Stimulated activated CD4-positive, alpha-beta T cell treated with anti-CD3 and anti-CD28 coated beads, Interleukin-12 subunit alpha, Interleukin-12 subunit beta, amount 100 ng/mL, for 48 hours (primary cell): Measurements from ENCODE around the gene ELAVL1.
"Not testable (repeated sequence)": the region's sequence is repeated elsewhere in the genome, so short reads cannot be mapped to it uniquely, and the experiment has no call there.

Experiments used
- DNase-seq, 3 donors: peaks; one replicate each; pipeline ENCODE4 v3.0.0-alpha.2; 2020; ENCODE audit warnings: low read depth in 2 of 3, low spot score in 1 of 3

The ELAVL1 gene

DNA sequence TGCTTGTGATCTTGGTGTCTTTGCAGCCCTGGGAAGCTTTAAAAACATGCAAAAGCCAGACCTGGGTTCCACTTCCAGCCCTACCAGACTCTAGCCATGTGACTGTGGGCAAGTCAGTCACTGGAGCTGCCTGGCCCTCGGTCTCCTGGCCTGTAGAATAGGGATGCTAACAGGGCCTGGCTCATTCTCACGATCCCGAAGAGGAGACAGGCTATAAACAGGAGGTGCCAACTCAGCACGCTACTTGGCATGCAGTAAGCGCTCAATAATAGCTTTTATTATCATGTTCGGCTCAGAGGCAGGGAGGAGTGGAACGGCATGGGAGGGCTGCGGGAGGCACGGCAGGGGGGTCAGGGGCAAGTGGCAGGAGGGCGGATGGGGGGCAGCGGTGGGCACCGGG lies 81.2 kb downstream of the ELAVL1 start:
- DNase-seq: no peak

DNA sequence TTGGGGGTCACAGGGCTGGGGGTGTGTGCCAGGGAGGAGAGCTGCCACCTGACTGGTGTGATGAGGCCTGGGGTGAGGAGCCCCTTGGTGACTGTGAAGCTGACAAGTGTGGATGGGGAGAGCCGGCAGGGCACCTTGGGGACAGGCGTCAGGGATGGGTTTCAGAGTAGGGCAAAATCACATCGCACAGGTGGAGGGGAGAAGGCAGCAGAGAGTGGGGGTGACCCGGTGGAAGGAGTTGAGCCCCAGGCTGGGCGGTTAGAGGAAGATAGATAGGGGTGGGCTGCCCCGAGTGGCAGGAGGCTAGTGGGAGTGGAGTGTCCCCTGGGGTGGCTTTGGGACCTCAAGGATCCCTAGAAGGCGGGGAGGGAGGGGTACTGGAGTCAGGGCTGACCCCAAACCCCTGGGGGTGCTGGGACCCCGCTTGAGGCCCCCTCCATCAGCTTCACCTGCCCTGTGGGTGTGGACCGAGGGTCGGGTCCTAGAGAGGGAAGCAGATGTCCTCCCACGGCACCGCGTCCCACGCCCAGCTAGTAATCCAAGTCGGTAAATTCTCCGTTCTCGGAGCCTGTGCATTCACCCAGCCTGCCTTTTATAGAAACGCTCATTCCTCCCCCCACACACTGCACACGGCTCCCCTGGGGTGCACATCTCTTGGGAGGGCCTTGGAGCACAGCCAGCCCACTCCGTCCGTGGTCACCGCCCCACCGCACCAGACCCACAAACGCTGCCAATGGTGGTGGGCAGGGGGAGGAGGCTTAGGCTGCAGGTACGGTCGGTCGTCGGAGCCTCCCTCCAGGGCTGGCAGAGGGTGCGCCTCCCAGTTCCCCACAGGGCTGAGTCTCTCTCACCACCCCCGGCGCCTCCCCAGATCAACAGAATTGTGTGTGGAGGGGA lies 81.9 kb downstream of the ELAVL1 start:
- no peak for DNase-seq

DNA sequence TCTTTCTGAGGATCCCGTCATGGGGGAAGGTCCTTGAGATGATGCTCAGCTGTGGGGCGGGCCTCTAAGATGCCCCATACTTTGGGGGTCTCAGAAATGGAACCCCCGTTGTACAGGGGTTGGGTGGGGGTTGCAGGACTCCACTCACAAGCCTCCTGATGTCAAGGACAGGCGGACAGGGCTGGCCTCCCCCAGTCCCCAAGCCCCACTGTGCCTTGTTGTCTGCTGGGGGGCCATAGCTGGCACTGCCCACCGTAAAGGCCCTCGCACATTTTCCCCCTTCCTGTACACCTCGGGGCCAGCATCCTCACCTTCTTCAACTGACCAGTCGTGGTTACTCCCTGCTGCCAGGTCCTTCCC lies 82.6 kb downstream of the ELAVL1 start:
- DNase-seq: no peak

DNA sequence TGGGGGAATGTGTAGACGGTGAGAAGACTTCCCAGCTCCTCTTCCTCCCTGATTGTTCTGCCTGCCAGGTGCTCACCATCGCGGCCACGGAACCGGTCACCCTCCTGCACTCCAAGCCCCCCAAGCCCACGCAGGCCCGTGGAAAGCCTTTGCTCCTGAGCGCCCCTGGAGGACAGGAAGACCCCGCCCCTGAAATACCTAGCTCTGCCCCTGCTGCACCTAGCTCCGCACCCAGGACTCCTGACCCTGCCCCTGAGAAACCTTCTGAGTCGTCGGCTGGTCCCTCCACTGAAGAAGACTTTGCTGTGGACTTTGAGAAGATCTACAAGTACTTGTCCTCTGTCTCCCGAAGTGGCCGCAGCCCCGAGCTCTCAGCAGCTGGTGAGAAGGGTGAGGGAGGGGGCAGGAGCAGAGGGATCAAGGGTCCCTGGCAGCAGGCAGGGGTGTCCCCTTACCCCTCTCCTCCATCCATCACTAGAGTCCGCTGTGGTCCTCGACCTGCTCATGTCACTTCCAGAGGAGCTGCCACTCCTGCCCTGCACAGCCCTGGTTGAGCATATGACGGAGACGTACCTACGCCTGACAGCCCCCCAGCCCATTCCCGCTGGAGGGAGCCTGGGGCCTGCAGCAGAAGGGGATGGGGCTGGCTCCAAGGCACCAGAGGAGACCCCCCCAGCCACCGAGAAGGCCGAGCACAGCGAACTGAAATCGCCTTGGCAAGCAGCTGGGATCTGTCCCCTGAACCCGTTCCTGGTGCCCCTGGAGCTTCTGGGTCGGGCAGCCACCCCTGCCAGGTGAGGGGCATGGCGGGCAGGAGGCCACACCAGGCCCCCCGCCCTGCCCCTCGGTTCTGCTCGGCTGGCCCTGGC lies 83.2 kb downstream of the ELAVL1 start:
- no peak for DNase-seq

DNA sequence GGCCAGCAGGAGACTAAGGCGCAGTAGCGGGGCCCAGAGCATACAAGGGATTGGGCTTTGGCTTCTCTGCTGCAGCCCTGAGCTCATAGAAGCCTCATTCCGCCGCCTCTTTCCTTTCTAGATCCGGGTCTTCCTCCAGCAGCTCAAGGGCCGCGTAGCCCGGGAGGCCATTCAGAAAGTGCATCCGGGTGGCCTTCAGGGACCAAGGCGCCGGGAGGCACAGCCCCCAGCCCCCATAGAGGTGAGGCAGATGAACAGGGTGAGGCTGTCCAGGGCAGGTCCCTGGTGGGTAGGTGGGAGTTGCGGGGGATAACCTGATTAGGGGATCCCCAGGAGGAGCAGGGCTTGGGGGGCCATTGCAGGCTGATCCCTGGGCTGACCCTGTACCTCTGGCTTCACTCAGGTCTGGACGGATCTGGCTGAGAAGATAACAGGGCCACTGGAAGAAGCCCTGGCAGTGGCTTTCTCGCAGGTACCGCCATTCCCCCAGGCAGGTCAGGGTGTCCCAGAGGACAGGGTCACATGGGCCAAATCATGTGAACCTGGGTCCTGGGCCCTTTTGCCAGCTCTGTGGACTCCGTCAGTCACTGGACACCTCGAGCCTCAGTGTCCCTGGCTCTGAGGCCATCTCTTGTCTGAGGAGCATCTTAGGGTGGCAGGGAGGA lies 84.0 kb downstream of the ELAVL1 start:
- no peak for DNase-seq

DNA sequence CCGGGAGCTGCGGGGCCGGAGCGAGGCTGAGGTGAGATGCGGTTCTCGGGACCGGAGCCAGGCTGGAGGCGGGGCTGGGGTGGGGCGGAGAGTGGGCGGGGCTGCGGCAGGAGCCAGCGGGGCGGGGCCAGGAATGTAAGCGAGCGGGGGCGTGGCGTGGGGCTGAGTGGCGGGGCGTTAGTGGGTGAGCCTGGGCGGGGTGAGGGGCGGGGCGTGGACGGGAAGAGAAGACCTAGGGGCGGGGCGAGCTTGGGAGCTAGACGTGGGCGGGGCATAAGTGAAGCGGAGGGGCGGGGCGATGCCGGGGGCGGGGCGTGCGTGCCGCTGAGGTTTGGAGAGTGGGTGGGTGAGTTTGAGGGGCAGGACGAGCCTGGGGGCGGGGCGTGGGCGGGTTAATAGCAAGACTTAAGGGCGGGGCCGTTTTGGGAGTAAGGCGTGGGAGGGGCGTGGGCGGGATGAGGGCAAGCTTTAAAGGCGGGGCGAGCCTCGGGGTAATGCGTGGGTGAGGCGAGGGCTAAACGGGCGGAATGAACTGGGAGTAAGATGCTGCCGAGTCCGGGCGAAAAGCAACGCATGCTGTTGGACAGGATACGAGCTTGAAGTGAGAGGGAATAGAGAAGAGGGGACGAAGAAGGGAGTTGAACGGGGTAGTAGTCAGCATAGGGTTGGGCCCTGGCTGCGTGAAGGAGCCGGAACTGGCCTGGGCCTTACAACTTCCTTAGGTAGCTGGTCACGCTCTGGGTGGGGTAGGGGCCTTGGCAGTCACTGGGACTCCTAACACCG lies 84.7 kb downstream of the ELAVL1 start:
- DNase-seq: peak; percentile 99 to 100 (median 99)

DNA sequence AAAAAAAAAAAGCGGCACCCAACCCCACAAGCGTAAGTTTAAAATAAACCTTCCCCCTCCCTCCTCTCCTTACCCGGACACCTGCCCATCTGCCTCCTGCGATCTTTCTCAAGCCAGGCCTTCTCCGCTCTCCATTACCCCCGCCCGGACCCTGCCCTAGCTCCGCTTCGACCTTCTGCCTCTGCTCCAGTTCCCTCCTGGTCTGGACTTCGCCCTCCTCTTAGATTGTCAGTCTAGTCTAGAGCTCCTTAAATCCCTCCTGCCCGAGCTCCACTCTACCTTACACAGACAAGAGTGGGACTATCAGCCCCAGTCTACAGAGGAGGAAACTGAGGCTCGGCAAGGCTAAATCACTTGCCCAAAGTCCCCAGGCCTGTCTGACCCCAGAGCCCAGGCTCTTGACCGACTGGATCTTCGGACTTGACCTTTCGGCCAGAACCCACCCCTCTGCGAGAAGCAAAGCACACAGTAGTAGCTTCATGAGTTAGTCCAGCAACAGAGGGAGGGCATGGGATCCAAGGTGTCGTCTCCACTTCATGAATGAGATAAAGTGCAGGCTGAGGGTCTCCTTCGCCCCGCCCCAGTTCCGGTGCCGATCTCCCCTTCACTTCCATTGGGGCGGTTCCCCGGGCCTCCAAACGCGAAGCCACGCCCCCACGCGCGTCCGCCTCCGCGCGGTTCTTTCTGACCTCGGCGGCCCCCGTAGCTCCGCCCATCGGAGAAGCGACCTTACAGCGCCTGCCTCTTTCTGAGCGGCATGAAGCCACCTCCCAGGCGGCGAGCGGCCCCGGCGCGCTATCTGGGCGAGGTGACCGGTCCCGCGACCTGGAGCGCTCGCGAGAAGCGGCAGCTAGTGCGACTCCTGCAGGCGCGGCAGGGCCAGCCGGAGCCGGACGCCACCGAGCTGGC lies 85.6 kb downstream of the ELAVL1 start, which contains the start of gene SNAPC2:
TSS of gene SNAPC2 (plus strand) at position 729 of the 909 bp plus-strand sequence. CDS start at position 758, 29 bp downstream.
- peak; percentile 94 to 95 (median 95) for DNase-seq

DNA sequence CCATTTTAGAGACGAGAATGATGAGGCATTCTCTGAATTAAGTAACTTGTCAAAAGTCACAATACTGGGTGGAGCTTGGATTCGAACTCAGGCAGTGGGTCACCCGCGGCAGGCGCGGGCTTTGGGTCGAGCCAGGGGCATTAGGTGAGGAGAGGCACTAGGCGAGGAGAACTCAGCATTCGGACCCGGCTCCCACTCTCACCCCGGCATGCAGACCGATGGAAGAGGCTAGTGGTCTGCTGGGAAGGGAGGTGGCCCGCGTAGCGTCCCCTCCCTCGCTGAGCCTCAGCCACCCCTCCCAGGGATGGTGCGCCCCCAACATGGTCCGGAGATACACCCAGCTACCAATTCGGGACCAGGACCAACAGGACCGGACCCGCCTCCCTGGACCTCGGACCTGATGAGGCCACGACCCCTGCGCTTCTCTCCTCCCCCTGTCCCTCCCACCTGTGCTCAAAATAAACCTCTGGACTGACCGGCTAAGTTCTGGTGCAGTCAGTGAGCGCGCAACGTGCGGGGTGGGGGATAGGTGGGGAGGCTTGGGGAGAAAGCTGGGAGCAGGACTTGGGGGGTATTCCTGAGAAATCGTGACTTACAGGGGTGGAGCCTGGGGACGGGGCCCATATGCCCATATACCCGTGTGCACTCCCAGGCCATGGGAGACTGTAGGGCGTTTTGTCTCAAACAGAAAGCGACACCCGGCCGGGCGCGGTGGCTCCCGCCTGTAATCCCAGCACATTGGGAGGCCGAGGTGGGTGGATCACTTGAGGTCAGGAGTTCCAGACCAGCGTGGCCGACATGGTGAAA lies 86.6 kb downstream of the ELAVL1 start:
- no peak for DNase-seq

DNA sequence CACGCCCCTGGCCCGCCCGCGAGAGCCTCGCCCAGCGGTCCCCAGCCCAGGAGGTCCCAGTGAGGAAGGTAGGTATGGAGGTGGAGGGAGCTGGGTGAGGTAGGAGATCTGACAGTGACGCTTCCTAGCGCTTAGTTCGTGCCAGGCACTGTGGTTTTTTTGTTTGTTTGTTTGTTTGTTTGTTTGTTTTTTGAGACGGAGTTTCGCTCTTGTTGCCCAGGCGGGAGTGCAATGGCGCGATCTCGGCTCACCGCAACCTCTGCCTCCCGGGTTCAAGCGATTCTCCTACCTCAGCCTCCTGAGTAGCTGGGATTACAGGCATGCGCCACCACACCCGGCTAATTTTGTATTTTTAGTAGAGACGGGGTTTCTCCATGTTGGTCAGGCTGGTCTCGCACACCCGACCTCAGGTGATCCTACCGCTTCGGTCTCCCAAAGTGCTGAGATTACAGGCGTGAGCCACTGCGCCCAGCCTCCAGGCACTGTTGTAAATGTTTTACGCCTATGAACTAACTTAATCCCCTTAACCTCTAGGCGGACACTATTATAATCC lies 87.3 kb downstream of the ELAVL1 start:
- not testable (repeated sequence) for DNase-seq

DNA sequence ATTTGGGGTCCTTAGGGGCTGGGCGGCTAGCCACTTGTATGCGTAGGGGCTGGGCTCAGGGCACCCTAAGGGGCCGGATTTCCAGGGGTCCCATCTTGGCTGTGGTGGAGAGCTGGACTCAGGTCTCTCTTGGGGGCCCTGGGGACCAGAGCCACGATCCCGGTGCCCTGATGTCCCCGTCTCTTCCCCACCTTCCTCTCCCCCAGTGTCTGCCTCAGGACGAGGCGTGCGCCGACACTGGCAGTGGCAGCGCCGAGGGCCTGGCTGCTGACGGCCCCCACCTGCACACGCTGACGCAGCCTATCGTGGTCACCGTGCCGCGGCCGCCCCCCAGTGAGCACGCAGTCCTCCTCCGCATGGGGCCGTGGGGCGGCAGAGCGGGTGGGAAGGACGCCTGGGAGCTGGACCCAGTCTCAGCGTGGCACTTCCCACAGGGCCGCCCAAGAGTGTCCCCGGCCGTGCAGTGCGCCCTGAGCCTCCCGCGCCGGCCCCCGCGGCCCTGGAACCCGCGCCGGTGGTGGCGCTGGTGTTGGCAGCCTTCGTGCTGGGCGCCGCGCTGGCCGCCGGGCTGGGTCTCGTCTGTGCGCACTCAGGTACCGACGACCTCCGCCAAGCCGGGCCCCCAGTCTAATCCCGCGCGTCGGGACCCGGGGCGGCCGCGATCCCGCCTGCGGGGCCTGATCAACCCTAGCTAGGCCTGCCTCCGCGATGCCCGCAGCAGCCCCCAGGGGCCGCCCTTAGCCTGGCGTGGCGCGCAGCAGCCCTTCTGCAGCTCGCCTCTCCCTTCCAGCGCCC lies 88.0 kb downstream of the ELAVL1 start:
- peak in 2 of 3 donors; percentile 30 to 39 for DNase-seq

DNA sequence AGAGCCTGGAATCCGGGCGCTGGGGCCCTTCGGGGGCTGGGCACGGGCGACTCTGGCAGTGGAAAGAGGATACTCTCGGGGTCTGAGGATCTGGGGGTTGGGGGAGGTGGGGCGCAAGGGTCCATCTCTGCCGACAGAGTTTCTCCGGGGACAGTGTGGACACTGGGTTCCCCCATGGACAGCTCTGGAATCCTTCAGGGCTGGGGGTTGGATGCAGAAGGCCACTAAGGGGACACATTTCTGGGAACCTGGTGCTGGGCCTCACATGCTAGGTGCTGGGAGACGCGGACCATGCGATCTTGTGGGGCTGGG lies 88.5 kb downstream of the ELAVL1 start:
- no peak for DNase-seq

DNA sequence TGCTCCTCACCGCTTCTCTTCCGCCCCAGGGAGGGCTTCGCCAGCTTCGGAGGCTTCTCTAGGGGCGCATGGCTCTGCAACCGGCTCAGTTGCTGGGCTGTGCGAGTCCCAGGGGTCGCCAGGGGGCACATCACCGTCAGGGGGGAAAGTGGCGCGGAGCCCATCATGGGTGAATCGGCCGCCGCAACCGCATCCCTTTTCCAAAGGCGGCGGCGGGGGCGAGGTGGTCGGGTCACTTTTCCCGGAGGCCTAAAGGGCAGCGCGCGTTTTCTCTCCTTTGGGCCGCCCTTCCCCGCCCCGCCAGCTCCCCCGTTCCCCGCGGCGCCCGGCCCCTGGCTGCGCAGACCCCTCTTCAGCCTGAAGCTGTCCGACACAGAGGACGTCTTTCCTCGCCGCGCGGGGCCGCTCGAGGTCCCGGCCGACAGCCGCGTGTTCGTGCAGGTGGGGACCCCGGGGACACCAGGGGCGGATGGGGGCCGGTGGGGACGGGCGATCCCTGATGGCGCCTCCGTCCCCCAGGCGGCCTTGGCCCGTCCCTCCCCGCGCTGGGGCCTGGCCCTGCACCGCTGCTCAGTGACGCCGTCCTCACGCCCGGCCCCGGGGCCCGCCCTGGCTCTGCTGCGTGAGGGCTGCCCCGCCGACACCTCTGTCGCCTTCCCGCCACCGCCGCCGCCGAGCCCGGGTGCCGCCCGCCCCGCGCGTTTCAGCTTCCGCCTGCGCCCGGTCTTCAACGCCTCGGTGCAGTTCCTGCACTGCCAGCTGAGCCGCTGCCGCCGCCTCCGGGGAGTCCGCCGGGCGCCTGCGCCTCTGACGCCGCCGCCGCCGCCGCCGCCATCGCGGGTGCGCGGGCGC lies 89.1 kb downstream of the ELAVL1 start:
- peak; percentile 37 to 53 (median 44) for DNase-seq

DNA sequence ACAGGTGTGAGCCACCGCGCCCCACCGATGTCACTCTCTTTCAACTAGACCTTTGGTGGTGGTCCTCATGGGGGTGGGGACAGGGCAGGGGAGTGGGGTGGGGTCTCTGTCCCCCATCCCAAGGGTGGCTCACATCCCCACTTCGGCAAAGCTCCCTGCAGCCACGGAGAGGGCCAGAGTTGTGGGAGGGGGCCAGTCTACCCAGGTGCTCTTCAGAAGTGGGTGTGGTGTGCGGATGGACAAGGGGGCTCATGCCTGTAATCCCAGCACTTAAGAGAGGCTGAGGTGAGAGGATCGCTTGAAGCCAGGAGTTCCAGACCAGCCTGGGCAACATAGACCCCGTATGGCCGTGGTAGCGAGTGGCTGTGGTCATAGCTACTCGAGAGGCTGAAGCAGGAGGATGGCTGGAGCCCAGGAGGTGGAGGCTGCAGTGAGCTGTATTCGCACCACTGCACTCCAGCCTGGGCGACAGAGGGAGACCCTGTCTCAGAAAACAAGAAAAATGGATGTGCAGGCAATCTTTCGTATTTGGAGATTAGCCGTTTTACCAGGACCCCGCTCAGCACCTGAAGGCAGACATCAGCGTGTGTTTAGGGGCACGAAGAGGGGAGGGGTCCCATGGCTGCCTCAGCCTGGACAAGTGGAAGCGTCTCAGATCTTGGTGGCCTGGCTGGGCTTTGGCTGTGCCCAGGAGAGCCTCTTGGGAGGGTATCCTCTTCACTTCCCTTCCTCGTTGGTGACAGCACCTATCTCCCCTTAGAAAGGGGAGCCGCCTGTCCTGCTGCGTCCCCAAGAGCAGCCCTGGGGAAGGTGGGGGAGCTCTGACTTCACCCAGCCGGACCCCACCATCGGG lies 90.0 kb downstream of the ELAVL1 start:
- DNase-seq: no peak

DNA sequence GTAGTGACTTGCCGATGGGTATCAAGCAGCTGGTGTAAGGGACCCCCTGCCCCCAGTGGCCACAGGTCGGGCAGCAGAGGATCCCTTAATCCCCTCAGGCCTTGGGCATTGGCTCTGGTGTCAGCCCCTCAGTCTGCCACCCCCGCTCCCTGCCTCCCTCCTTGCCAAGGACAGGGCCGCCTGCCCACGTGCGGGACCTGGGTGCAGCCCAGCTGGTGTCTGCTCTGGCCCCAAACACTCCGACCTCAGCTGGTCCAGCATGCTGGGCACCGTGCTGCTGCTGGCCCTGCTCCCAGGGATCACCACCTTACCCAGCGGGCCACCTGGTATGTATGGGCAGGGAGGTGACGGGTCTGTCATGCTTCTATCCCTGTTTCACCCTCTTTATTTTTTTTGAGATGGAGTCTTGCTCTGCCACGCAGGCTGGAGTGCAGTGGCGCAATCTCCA lies 90.8 kb downstream of the ELAVL1 start, which contains the start of gene TGFBR3L:
TSS of gene TGFBR3L (plus strand) at position 233 of the 448 bp plus-strand sequence.
- DNase-seq: no peak

DNA sequence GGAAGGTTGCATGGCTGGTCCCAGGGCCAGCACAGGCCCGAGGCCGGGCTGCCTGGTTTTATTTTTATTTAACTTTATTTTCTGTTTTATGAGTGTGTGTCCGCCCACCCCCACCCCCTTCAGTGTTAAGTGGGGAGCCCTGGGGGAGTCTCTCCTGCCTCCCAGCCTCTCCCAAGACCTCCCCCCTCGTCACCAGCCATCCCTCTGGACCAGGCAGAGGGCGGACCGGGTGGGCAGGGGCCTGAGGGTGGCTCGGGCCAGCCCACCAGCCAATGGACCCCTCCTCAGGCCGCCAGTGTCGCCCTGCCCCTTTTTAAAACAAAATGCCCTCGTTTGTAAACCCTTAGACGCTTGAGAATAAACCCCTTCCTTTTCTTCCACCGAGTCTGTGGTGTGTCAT lies 91.3 kb downstream of the ELAVL1 start:
- no peak for DNase-seq

DNA sequence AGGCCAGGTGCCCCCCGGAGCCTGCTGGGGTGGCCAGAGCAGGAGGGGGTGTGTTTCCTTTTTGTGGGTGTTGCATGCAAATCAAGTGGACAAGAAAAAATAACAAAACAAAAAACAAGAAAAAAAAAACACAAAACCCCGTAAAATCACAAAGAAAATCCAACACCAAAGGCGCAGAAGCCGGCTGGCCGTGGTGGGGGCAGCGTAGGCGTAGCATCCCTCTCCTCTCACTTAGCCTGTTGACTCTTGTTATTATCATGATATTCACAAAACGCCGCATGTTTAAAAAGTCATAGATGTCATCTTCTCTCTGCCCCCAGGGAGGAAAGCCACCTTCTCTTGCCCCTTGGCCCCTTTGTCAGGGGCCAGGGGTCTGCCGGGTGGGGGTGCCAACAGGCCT lies 91.8 kb downstream of the ELAVL1 start:
- DNase-seq: no peak
